GM20431 (cell line): Measurements from ENCODE around the gene MMP10.

Source experiments
- in situ Hi-C: fragments of 300-500 bp; cut with MseI, MboI; formaldehyde crosslinking; loops from one replicate; pipeline ENCODE4 v1.15.0; 2020; ENCODE audit warnings: low sequenced_read_pairs; ENCODE audit not compliant: unreplicated experiment

Gene MMP10

GRCh38 chr11:102780491-102780918 lies at the start of gene MMP10:
MMP10 (minus strand) TSS chr11:102780628; CDS start chr11:102780591, 37 bp downstream.
- in situ Hi-C loops = no loop called here

- in situ Hi-C loops = no loop called here
Observed at GRCh38 chr11:102829316-102830000, 49.0 kb upstream of the MMP10 start.

- in situ Hi-C loops = no loop called here
Observed at GRCh38 chr11:102824556-102824955, 44.1 kb upstream of the MMP10 start.

- in situ Hi-C loops = no loop called here
Observed at GRCh38 chr11:102819491-102819890, 39.1 kb upstream of the MMP10 start.

- in situ Hi-C loops = no loop called here
Observed at GRCh38 chr11:102813484-102813883, 33.1 kb upstream of the MMP10 start.

- in situ Hi-C loops = no loop called here
Observed at GRCh38 chr11:102812188-102812587, 31.8 kb upstream of the MMP10 start.

- in situ Hi-C loops = no loop called here
Observed at GRCh38 chr11:102810950-102811660, 30.7 kb upstream of the MMP10 start.

- in situ Hi-C loops = no loop called here
Observed at GRCh38 chr11:102809971-102810370, 29.5 kb upstream of the MMP10 start.

- in situ Hi-C loops = no loop called here
Observed at GRCh38 chr11:102807921-102808320, 27.5 kb upstream of the MMP10 start.

- in situ Hi-C loops = no loop called here
Observed at GRCh38 chr11:102806296-102806695, 25.9 kb upstream of the MMP10 start.

- in situ Hi-C loops = no loop called here
Observed at GRCh38 chr11:102802341-102802740, 21.9 kb upstream of the MMP10 start.

- in situ Hi-C loops = no loop called here
Observed at GRCh38 chr11:102800767-102801166, 20.3 kb upstream of the MMP10 start.

GRCh38 chr11:102799681-102800340 lies 19.4 kb upstream of the MMP10 start:
- in situ Hi-C loops = no loop called here

- in situ Hi-C loops = no loop called here
Observed at GRCh38 chr11:102798012-102798746, 17.8 kb upstream of the MMP10 start, which contains the start of gene MMP1. MMP1 (minus strand) TSS chr11:102798160; CDS start chr11:102798092, 68 bp downstream.

GRCh38 chr11:102794382-102794781 lies 14.0 kb upstream of the MMP10 start:
- in situ Hi-C loops = no loop called here

GRCh38 chr11:102793677-102794290 lies 13.4 kb upstream of the MMP10 start:
- in situ Hi-C loops = no loop called here

GRCh38 chr11:102792604-102793003 lies 12.2 kb upstream of the MMP10 start:
- in situ Hi-C loops = no loop called here

GRCh38 chr11:102791271-102792036 lies 11.0 kb upstream of the MMP10 start:
- in situ Hi-C loops = no loop called here

GRCh38 chr11:102788334-102788995 lies 8.0 kb upstream of the MMP10 start:
- in situ Hi-C loops = no loop called here
